GM18526 (cell line): ENCODE data around the gene NUDCD3.

Experiments
- POLR2A ChIP-seq: IDR thresholded peaks from 3 replicates; pipeline ENCODE4 v1.6.1; 2011; ENCODE audit not compliant: insufficient read length; ENCODE audit errors: extremely low read depth

NUDCD3 gene

GRCh38 chr7:44497155-44498027, 6.9 kb upstream of the NUDCD3 start:
- no peak for TF ChIP-seq POLR2A

- TF ChIP-seq POLR2A = no peak
Measured at GRCh38 chr7:44496385-44496784, 5.9 kb upstream of the NUDCD3 start.

- TF ChIP-seq POLR2A = no peak
Measured at GRCh38 chr7:44494960-44495359, 4.5 kb upstream of the NUDCD3 start.

GRCh38 chr7:44491229-44491628, 771 bp upstream of the NUDCD3 start:
- TF ChIP-seq POLR2A = no peak

- no peak for TF ChIP-seq POLR2A
Measured at GRCh38 chr7:44489955-44490350, 505 bp downstream of the NUDCD3 start.

DNA sequence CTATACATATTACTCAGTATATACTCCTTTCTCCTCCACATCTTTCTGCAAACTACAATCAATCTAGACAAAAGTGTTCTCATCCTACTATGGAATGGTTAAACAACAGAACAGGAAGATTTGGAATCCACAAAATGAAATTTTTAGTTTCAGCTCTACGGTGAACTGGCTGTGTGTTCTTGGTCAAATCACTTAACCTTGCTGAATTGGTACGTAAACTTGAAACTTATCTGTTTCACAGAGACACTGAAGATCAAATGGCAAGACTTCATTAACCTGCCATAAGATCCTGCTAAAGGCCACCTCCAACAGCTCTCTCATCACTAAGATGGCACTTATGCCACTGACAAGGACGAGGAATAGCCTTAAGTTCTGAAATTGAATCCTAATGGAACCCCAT, 1.5 kb downstream of the NUDCD3 start:
- TF ChIP-seq POLR2A = no peak

GRCh38 chr7:44486693-44487092, 3.8 kb downstream of the NUDCD3 start:
- no peak for TF ChIP-seq POLR2A

DNA sequence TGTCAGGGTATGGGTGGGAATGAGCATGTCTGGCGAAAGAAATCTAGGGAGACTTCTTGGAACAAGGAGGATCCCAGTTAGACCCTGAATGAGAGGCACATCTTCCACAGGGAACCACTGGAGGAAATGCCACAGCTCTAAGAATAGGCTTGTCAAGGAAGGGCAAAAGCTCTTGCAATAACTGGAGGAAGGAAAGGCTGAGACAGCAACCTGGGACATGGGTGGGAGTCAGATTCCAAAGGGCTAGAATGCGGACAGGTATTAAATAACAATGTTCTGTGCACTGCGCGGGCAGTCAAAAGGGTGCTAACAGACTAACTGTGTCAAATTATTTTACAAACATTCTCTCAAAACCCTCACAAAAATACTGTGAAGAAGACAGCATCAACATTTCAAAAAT, 4.5 kb downstream of the NUDCD3 start:
- no peak for TF ChIP-seq POLR2A

- TF ChIP-seq POLR2A = no peak
Measured at GRCh38 chr7:44484482-44485313, 5.8 kb downstream of the NUDCD3 start.

DNA sequence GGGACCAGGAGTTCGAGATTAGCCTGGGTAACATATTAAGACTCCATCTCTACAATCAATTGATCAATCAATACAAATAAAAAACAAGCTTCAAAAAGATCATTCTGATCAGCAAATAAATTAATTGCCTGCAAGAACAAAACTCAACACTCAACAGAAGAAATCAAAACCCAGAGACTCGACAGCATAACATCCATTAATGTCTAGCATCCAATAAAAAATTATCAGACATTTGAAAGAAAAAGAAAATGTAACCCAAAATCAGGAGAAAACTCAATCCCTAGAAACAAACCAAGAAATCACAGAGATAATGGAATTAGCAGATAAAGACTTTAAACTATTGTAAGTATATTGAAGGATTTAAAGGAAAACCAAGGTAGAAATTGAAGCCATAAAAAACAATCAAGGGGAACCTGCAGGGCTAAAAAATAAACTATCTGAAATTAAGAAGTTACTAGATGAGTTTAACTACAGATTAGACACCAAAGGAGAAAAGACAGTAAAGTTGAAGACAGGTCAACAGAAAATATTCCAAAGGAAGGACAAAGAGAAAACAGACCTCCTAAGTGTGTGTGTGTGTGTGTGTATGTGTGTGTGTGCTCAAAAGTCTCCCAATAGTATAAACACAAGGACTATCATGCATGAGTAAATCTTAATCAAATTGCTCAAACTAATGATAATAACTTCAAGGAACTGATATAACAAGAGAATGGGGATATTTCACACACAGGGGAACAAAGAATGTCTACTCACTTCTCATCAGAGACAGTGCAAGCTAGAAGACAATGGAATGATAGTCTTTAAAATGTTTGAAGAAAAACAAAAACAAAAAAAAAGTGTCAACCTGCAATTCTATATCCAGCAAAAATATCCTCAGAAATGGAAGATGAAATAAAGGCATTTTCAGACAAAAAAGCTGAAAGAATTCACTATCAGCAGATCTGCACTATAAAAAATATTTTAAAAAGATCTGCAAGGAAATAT, 7.7 kb downstream of the NUDCD3 start:
- no peak for TF ChIP-seq POLR2A

GRCh38 chr7:44477938-44478337, 12.5 kb downstream of the NUDCD3 start:
- no peak for TF ChIP-seq POLR2A

- TF ChIP-seq POLR2A = no peak
Measured at GRCh38 chr7:44477063-44477830, 13.2 kb downstream of the NUDCD3 start.

DNA sequence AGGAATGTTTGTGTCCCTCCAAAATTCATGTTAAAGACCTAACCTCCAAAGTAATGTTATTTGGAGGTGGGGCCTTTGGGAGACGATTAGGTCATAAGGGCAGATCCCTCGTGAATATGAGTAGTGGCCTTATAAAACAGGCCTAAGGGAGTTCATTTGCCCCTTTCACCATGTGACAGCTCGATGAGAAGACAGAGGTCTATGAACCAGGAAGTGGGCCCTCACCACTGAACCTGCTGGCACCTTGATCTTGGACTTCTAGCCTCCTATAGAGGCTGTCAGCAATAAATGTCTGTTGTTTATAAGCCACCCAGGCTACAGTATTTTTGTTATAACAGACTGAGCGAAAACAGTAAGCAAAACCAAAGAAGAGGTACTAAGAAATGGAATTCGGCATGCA, 14.1 kb downstream of the NUDCD3 start:
- no peak for TF ChIP-seq POLR2A

GRCh38 chr7:44473295-44473694, 17.2 kb downstream of the NUDCD3 start:
- no peak for TF ChIP-seq POLR2A
